Ramos (cell line): ENCODE data around the gene RGS14.
"Not testable (repeated sequence)": the region's sequence is repeated elsewhere in the genome, so short reads cannot be mapped to it uniquely, and the experiment has no call there.

Source experiments
- in situ Hi-C: fragments of 300-500 bp; cut with MboI; formaldehyde crosslinking; loops from one replicate; pipeline ENCODE4 v1.14.3; 2022; ENCODE audit warnings: low sequenced_read_pairs; ENCODE audit not compliant: unreplicated experiment

Gene RGS14

DNA sequence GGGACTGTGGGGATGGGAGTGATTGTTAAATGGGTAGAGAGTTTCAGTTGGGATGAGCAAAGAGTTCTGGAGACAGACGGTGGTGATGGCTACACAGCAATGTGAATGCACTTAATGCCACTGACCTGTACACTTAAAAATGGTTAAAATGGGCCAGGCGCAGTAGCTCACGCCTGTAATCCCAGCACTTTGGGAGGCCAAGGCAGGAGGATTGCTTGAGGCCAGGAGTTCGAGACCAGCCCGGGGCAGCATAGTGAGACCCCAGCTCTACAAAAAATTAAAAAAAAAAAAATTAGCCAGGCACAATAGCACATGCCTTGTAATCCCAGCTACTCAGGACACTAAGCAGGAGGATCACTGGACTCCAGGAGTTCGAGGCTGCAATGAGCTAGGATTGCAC, 13.9 kb upstream of the RGS14 start:
- in situ Hi-C loops: no loop called here

DNA sequence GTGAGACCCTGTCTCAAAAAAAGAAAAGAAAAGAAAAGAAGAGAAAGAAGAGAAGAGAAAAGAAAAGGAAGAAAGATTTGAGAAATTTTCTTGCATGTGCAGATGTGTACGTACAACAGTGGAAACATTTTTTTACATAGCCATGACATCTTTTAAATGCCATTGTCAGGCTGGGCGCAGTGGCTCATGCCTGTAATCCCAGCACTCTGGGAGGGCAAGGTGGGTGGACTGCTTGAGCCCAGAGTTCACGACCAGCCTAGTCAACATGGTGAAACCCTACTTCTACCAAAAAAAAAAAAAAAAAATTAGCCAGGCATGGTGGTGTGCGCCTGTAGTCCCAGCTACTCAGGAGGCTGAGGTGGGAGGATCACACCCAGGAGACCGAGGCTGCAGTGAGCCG, 12.8 kb upstream of the RGS14 start:
- in situ Hi-C loops: no loop called here

DNA sequence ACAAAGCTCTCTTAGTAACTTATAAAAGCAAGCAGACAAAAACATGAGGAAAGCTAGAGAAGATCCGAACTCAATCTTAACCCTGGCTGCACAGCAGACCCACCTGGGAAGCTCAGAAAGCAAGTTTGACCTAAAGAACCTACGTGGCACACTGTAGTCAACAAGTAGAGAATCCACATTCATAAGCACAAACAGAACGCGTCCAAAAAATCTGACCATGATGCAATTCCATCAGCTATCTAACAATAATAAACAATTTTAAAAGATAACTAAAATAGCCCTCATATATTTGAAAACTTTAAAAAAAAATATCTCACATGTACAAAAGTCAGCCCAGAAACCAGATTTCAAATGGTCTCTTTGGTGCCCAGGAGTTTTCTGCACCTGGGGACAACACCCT, 10.9 kb upstream of the RGS14 start:
- in situ Hi-C loops: no loop called here

DNA sequence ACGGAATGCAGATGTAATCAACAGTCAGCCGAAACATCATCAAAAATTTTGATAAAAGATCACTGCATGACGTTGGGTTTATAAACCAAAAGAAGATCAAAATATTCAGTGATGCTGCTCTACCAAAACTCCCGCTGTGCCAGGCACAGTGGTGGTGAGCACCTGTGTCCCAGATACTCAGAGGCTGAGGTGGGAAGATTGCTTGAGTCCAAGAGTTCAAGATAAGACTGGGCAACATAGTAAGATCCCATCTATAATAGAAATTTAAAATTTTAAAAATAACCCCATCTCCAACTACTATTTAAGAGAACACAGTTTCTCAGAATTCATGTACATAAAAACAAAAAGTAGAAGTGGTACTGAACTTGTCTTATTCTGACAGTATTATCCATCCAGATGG, 10.0 kb upstream of the RGS14 start:
- in situ Hi-C loops: no loop called here

DNA sequence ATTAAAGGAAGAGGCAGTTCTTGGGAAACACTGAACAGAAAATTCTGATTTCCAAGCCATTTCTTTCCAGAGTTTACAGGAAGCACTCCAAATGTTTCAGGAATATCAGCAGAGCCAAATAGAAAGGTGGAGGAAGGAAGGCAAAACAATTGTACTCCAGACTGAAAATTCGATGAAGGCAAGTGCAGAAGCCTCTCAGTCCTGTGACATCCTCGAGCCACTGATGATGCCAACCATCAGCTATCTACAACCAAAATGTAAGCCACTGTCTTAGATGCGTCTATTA, 8.4 kb upstream of the RGS14 start:
- in situ Hi-C loops: no loop called here

DNA sequence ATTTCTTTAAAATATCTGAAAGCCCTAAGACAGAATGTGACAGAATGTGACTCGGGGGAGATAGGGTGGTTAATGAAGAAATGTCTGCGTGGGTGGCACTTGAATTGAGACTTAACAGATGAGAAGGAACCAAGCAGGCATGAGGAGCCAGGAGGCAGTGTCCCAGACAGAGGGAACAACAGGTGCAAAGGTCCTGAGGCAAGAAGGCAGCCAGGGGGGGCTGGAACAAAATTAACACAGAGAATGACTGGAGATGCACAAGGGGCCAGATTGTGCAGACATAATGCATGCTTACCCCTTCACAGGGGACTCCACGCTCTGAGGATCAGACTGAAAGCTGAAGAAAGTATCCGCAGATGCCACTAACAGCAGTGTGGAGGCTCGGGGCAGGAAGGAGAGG, 8.0 kb upstream of the RGS14 start:
- in situ Hi-C loops: no loop called here

DNA sequence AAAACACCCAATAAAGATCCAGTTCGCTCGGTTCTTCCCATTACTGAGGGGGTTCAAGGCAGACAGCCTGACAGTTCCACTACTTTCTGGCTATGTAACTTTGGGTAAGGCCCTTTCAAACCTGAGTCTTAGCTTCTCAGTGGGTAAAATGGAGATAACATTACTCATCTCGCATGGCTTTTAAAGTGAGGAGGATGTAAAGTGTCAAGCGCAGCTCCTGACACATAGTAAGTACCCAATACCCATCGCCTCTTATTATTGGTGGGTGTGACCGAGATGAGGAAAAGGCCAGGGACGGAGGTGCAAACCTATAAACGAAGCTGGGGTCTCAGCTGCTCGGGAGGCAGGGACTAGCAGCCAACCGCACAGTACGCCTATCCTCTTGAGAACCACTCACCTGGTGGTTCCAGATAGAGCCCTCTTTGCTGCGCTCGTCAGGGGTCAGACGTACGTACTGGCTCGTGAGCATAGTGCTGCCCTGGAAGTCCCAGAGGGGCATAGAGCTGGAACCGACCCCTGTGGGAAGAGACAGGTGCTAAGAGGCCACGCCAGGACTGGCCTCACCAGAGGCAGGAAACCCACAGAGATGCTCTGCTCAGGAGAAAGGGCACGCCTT, 6.8 kb upstream of the RGS14 start:
- in situ Hi-C loops: no loop called here

DNA sequence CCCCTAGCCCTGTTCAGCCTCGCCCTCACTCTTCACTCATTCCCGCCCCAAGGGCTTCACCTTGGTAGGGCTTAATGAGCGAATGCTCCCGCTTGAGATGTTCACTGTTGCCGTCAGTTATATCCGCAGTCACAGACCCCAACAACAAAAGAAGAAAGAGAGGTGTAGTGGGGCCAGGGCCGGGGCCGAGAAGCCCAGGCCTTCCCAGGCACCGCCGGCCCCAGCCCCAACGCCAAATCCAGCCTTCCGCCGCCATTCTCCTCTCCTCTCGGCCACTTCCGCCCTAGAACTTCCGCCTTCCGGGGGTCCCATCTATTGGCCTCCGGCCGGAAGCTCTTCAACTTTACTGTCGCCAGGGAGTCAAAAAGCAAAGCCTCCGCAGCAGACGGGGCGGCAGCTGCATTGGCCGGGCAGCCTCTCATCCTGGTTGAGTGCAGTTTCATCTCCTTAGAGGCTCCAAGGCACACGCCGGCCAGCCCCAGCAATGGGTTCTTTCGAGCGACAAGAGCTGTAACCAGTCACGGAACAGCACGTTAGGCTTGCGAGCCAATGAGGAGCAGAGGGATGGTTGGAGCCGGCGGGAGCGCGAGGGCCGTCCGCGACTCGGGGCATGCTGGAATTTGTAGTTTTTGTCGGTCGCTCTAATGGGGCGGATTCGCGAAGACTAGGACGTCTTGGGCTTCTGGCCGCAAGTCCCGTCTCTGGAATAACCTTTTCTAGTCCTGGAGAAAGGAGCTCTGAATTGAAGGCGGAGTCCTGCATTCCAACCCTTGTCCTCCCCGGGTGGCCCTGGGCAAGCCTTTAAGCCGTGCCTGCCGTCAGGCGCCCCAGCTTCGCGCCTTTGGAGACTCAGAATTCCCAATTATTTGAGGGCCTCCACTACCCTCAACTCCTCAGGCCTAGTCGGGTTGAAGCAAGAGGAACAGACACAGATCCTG, 6.1 kb upstream of the RGS14 start, which contains the start of gene LMAN2:
Gene LMAN2 (minus strand): TSS at position 277 of the 938 bp plus-strand sequence. CDS start 21 bp downstream, at position 256.
- in situ Hi-C loops: no loop called here

DNA sequence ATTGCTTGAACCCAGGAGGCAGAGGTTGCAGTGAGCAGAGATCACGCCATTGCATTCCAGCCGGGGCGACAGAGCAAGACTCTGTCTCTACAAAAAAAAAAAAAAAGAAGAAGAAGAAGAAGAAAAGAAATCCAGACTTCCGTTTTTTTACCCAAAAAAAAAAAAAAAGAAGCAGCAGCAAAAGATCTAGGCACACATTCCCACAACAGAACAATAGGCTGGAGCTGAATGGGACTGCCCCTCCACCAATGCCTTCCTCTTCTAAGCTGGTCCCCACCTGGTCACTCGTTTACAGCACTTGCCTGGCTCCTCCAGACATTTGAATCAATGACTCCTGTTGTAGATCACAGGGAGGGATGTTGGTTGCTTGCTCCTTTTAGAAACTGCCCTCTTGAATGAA, 4.6 kb upstream of the RGS14 start:
- in situ Hi-C loops: no loop called here

DNA sequence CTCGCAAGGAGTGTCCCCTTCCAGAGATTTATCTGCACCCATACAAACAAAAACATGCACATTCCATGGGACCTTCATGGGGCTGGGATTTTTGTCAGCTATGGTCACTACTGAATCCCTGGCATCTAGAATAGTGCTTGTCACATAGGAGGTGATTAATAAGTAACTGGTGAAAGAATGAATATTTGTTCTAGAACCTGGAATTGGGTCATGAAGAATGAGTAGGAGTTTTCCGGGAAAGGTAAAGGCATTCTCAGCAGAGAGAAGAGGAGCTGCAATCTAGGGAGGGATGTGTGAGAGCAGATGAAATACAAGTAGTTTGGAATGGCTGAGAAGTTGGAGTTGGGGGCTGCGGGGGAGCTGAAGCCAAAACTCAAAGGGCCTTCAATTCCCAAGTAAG, 3.5 kb upstream of the RGS14 start:
- in situ Hi-C loops: no loop called here

DNA sequence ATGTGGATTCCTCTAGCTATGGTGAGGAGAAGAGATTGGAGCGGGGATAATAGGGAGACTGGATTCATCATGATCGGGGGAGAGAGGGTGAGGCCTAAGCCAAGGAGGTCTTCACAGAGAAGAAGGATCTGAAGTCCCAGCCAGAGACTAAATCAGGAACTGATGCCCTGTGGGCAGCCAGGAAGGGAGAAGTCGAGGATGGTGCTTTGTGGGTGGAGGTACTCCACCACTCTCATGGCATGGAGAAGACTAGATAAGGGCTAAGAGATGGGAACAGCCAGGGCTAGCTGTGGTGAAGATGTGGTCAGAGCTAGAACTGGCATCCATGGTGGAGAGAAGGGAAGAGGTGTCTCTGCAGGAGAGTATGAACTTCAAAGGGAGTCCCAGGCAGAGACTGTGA, 3.0 kb upstream of the RGS14 start:
- in situ Hi-C loops: no loop called here

DNA sequence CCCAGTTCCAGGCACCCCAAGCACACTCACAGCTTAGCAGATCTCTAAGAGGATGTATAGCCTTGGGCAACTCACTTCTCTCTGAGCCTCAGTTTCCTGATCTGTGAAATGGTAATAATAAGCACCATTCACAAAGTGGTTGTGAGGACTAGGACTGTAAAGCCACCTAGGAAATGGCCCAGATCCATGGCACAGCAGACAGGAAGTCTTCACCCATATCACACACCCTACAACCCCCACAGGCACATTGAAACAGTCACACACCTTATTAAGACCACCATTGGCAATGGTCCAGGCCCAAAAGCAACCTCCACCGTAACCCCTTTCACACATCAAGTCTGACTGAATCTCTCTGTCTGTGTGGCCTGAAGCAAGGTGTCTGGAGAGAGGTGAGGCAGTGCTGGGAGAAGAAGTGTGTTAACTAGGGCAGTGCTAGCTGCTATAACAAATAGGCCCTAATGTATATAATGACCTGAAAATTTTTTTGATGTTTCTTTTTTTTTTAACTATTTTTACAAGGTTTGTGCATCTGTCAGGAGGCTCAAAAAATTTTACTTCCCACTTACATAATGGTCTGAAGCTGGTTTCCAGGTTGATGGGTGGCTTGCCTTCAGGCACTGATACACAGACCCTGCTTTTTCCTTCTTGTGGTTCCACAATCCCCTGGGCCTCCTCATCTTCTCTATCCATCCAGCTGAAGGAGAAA, 2.4 kb upstream of the RGS14 start:
- in situ Hi-C loops: no loop called here

DNA sequence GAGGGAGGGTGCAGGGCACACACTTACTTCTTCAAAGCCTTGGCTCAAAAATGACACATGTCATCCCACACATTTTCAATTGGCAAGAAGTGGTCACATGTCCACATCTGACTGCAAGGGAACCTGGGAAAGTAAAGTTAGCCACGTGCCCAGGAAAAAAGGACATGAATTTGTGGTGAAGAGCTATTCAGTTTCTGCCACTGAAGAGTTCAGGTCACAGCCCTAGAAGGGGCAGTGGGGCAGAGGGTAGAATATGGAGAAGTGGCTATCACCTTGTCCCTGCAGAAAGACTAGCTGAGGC, 1.9 kb upstream of the RGS14 start:
- in situ Hi-C loops: no loop called here

DNA sequence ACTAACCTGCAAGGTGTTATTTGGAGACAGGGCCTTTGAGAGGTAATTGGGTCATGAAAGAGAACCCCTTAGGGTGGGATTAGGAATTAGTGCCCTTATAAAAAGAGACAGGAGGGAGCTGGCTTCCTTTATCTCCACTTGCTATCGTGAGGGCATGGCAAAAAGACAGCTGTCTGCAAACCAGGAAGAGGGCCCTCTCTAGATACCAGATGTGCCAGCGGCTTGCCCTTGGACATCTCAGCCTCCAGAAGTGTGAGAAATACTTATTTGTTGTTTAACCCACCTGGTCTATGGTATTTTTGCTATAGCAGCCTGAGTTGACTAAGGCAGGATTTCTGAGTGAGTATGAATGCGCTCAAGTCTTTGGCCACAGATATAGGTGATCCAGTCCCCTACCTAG, 978 bp upstream of the RGS14 start:
- in situ Hi-C loops: no loop called here

DNA sequence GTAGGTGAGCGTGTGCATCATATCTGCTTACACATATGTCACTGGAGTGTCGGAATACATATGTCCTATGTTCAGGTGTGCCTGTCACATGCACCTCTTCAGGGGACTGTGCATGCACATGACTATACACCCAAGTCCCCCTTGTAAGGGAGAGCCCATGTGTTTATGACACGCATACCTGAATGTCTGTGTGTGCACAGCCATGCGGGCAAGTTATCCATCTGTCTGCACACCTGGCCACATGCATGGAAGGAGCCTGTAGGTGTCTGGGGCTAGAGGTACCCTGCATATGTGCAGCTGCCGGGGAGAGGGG, 622 bp upstream of the RGS14 start:
- in situ Hi-C loops: no loop called here

DNA sequence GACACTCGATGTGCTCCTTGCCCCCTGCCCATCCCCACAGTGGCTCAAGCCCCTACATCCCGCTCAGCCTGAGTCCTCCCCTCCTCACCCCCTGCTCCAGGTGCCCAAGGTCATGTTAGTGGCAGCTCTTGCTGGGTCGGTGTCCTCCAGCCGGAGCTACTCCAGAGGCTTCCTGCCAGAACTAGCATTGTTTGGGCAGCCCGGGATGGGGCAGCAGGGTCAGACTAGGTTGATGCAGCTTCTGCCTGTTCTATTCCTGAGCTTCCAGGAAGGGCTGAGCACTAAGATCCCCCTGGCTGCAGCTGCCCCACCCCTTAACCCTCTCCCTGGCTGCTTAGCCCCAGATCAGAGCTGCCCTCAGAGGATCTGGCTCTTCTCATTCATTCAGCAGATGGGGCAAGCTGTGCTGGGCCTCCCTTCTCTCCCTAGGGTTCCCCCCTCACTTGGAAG, 671 bp downstream of the RGS14 start:
- in situ Hi-C loops: no loop called here

DNA sequence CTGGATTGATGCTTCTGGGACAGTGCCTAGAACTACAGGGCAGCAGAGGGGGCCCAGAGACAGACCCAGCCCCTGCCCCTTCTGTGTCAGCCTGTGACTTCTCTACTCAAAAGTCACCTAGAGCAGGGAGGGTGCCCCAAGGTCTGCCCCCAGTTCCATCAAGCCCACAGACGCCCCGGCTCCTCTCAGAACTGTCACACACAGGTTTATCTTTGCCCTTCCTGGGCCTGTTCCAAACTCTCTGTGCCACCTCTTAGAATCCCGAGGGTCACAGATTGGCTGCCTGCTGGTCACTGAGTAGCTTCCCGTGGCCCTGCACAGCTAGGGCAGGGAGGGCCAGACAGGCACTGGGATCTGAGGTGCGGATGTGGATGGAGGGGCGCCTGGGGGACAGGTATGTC, 1.7 kb downstream of the RGS14 start:
- in situ Hi-C loops: no loop called here

DNA sequence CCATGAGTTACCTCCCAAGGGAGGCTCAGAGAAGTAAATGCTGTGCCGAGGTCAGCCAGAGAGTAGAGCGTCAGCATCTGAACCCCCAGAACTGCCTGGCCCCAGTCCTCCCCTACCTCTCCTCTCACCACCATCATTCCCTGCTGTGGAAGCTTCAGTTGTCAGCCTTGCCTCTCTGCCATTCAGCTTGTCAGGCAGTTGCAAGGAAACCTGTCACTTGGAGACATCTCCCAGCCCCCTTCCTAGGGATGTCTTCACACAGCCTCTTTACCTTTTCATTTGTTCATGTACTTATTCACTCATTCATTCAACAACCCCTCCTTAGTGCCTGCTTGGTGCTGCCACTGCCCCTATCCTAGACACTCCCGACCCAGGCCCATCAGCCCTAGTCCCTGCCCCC, 2.1 kb downstream of the RGS14 start:
- in situ Hi-C loops: no loop called here

DNA sequence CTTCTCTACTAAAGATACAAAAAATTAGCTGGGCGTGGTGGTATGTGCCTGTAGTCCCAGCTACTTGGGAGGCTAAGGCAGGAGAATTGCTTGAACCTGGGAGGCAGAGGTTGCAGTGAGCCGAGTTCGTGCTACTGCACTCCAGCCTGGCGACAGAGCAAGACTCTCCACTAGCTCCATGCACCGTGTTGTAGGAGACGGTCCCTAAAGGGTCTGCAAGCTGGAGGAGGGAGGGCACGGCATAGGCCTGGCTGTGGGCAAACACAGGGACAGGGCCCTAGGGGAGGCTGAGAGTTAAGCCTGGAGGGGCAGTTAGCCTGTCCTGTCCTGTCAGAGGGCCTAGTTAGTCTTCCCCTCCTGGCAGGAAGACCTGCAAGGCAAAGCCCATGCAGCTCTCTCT, 3.0 kb downstream of the RGS14 start:
- in situ Hi-C loops: not testable (repeated sequence)

DNA sequence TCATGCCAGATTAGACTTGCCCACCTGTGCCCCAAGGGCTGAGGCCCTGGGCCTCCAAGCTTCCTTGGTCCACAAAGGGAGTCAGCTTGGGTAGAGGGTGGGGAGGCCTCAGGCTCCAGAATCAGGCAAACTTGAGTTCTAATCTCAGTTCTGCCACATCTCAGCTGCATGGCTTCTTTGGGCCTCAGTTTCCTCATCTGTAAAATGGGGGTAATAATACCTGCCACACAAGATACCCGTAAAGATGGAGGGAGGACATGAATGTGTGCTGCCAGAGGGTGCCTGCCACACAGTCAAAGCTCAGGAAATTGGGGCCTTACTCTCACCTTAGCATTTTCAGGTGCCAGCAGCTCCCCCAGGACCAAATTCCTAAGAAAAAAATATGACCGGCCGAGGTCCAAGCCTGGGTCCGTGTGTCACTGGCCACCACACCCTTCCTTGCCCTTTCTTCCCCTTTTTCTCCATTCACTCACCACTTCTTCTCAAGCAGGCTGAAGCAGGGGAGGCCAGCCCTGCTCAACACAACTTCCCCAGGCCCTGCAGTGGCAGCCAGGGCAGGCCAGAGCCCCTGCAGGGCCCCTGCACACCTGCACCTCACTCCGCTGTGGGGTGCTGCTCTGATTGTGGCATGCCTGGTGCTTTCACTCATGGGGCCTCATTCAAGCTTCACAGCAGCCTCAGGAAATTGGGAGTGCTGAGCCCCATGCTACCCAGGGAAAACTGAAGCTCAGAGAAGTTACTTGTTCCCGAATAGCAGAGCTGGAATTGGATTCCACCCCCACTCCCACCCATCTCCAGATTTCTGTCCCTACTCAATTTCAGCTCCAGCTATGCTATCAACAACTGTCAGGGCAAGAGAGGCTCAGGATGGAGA, 3.9 kb downstream of the RGS14 start:
- in situ Hi-C loops: no loop called here

DNA sequence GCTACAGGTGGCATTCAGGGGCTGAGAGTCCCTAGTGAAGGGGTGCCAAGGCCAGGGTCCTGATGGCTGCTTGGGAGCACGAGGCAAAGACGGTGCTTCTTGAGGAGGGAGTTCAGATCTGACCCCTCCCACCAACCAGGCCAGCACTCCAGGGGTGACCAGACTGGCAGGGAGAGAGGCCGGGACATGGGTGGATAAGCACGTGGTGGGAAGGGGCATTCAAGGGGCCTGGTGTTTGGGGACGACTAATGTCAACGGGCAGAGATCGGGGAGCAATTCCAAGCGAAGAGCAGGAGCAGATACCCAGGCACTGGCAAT, 4.5 kb downstream of the RGS14 start:
- in situ Hi-C loops: no loop called here
